Neural progenitor cell (in vitro differentiated cells): ENCODE data around the gene ASF1A. TPM values are rescaled to one million over a fixed set of nuclear protein-coding genes. Genes with fewer than 3 reads are reported as not detected.

Source experiments
- DNase-seq: peaks from one replicate; pipeline ENCODE4 v3.0.0-alpha.2; 2016; ENCODE audit warnings: low spot score
- H2AFZ ChIP-seq: fragments of 200-600 bp; sonication (generic); replicated peaks from 2 replicates; pipeline ENCODE4 v1.6.1; 2016; ENCODE audit warnings: antibody characterized with exemption
- H3F3A ChIP-seq: fragments of 200-600 bp; sonication (generic); 2 replicates; pipeline ENCODE4 v1.6.1; 2016; ENCODE audit warnings: antibody characterized with exemption, low read depth
- H3K27ac ChIP-seq: fragments of 200-600 bp; sonication (generic); 2 replicates; pipeline ENCODE4 v1.5.1; 2016; ENCODE audit warnings: mild to moderate bottlenecking
- H3K27me3 ChIP-seq: fragments of 200-600 bp; sonication (generic); 2 replicates; pipeline ENCODE4 v1.6.1; 2016; ENCODE audit warnings: mild to moderate bottlenecking, moderate library complexity
- H3K36me3 ChIP-seq: fragments of 200-600 bp; sonication (generic); 2 replicates; pipeline ENCODE4 v1.5.1; 2016
- H3K4me1 ChIP-seq: fragments of 200-600 bp; sonication (generic); 2 replicates; pipeline ENCODE4 v1.6.1; 2016; ENCODE audit warnings: mixed run types
- H3K4me2 ChIP-seq: fragments of 200-600 bp; sonication (generic); 2 replicates; pipeline ENCODE4 v1.6.1; 2016
- H3K4me3 ChIP-seq: fragments of 200-600 bp; sonication (generic); 2 replicates; pipeline ENCODE4 v1.5.1; 2016
- H3K79me2 ChIP-seq: fragments of 200-600 bp; sonication (generic); 2 replicates; pipeline ENCODE4 v1.6.1; 2016; ENCODE audit warnings: low read depth
- H3K9ac ChIP-seq: fragments of 200-600 bp; sonication (generic); 2 replicates; pipeline ENCODE4 v1.6.1; 2016
- H3K9me3 ChIP-seq: fragments of 200-600 bp; sonication (generic); 2 replicates; pipeline ENCODE4 v1.5.1; 2016; ENCODE audit warnings: low read depth
- H4K20me1 ChIP-seq: fragments of 200-600 bp; sonication (generic); 2 replicates; pipeline ENCODE4 v1.6.1; 2016; ENCODE audit warnings: low read depth
- H3K27ac Mint-ChIP-seq: 3 replicates; pipeline ENCODE4 v1.8.0; 2021; ENCODE audit warnings: mixed read lengths
- H3K27me3 Mint-ChIP-seq: 2 replicates; pipeline ENCODE4 v1.8.0; 2022; ENCODE audit warnings: low read depth, mild to moderate bottlenecking, inconsistent platforms, moderate library complexity, mixed read lengths; ENCODE audit not compliant: insufficient read depth
- H3K36me3 Mint-ChIP-seq: 3 replicates; pipeline ENCODE4 v1.8.0; 2021; ENCODE audit warnings: mixed read lengths
- H3K4me1 Mint-ChIP-seq: 3 replicates; pipeline ENCODE4 v1.8.0; 2021; ENCODE audit warnings: mixed read lengths
- H3K4me3 Mint-ChIP-seq: 3 replicates; pipeline ENCODE4 v1.8.0; 2021; ENCODE audit warnings: mild to moderate bottlenecking, moderate library complexity, mixed read lengths
- H3K9me3 Mint-ChIP-seq: 3 replicates; pipeline ENCODE4 v1.8.0; 2020; ENCODE audit warnings: mixed read lengths
- EZH2 ChIP-seq: fragments of 200-600 bp; sonication (generic); IDR thresholded peaks from 2 replicates; pipeline ENCODE4 v1.6.1; 2017; ENCODE audit warnings: antibody characterized with exemption, mild to moderate bottlenecking, moderate library complexity
- EZH2phosphoT487 ChIP-seq: fragments of 200-600 bp; sonication (generic); IDR thresholded peaks from 2 replicates; pipeline ENCODE4 v1.6.1; 2017; ENCODE audit warnings: antibody characterized with exemption
- total RNA-seq: library from RNA; depleted of rRNA; stranded (reverse); fragments of >200 nt; gene quantifications from 2 replicates; pipeline ENCODE4 v1.2.3, GENCODE V29; 2015; ENCODE audit warnings: low replicate concordance
- TF ChIP-seq, protein P1 (sequence below): fragments of 200-600 bp; sonication (generic); IDR thresholded peaks from 2 replicates; pipeline ENCODE4 v1.5.1; 2017; ENCODE audit warnings: antibody characterized with exemption, mild to moderate bottlenecking

The ASF1A gene
- total RNA-seq, 1 donor from 2014 or later, result 54.8 TPM

DNA sequence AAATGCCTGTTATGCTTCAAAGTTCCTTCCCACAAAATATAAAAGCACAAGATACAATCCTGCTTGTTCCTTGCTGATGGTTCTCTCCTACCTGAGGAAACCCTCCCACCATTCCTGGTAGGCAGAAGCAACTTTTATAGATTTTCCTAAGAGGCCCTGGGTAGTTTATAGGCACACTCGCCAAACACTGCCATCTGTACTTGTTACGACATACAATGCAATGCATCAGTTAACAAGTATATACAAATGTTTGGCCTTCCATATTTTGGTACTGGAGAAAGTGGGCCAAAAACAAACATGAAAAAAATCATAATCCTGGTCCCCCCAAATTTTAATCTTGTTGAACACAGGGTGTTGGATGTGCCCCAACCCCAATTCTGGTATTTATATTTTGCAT lies 24.4 kb downstream of the ASF1A start:
- no peaks in the 10 kb centered on the region for H3K9me3 Mint-ChIP-seq
- Histone ChIP-seq H3K9me3 (no peaks in the 10 kb centered on the region), H3K79me2 (no peaks in the 10 kb centered on the region), H3K4me1 (no peaks in the 10 kb centered on the region), H3F3A (no peaks in the 10 kb centered on the region), H3K27me3 (no peaks in the 10 kb centered on the region), H3K27ac (no peak overlapping the region), H3K9ac (no peak overlapping the region), H4K20me1 (no peaks in the 10 kb centered on the region), H2AFZ (no peak overlapping the region), H3K4me3 (no peak overlapping the region), H3K36me3 (no peaks in the 10 kb centered on the region), H3K4me2 (no peak overlapping the region)
- H3K27ac Mint-ChIP-seq, result no peak overlapping the region
- H3K4me3 Mint-ChIP-seq, result no peak overlapping the region
- no peaks in the 10 kb centered on the region for H3K4me1 Mint-ChIP-seq
- H3K36me3 Mint-ChIP-seq, result peaks cover 34% of the 10 kb centered on the region
- TF ChIP-seq EZH2 (no peak), EZH2phosphoT487 (no peak)
- TF ChIP-seq, protein P1, sequence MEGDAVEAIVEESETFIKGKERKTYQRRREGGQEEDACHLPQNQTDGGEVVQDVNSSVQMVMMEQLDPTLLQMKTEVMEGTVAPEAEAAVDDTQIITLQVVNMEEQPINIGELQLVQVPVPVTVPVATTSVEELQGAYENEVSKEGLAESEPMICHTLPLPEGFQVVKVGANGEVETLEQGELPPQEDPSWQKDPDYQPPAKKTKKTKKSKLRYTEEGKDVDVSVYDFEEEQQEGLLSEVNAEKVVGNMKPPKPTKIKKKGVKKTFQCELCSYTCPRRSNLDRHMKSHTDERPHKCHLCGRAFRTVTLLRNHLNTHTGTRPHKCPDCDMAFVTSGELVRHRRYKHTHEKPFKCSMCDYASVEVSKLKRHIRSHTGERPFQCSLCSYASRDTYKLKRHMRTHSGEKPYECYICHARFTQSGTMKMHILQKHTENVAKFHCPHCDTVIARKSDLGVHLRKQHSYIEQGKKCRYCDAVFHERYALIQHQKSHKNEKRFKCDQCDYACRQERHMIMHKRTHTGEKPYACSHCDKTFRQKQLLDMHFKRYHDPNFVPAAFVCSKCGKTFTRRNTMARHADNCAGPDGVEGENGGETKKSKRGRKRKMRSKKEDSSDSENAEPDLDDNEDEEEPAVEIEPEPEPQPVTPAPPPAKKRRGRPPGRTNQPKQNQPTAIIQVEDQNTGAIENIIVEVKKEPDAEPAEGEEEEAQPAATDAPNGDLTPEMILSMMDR, result no peak
- H3K27me3 Mint-ChIP-seq, result no peaks in the 10 kb centered on the region
- no peak for DNase-seq

DNA sequence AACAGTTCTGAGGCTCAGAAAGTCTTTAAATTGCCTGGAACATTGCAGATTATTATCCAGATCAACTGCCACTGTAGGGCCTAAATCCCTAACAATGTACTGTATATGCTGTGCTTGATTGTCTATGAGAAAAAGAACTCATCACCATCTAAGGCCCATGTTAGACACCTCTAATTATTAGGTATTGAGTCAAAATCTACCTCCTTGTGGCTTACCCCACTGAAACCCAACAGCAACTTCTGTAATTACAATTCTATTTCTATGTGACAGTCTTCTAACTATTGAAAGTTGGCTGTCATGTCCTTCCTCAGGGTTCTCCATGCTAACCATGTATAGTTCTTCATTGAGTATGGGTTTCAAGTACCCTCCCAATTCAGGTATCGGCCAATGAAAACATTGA lies 27.1 kb downstream of the ASF1A start:
- no peak overlapping the region for H3K27ac ChIP-seq
- no peak for DNase-seq
- no peak overlapping the region for H3K4me3 ChIP-seq
- H3K27me3 Mint-ChIP-seq, result no peaks in the 10 kb centered on the region
- H3F3A ChIP-seq, result no peaks in the 10 kb centered on the region
- no peaks in the 10 kb centered on the region for H3K9me3 ChIP-seq
- H3K4me1 Mint-ChIP-seq, result no peaks in the 10 kb centered on the region
- TF ChIP-seq EZH2, result no peak
- TF ChIP-seq, protein P1, result no peak
- TF ChIP-seq EZH2phosphoT487, result no peak
- H3K27ac Mint-ChIP-seq, result no peak overlapping the region
- peaks cover 2% of the 10 kb centered on the region for H3K36me3 ChIP-seq
- no peaks in the 10 kb centered on the region for H4K20me1 ChIP-seq
- H2AFZ ChIP-seq, result no peak overlapping the region
- H3K36me3 Mint-ChIP-seq, result peaks cover 38% of the 10 kb centered on the region
- no peaks in the 10 kb centered on the region for H3K9me3 Mint-ChIP-seq
- no peaks in the 10 kb centered on the region for H3K4me1 ChIP-seq
- H3K27me3 ChIP-seq, result no peaks in the 10 kb centered on the region
- no peak overlapping the region for H3K4me2 ChIP-seq
- H3K9ac ChIP-seq, result no peak overlapping the region
- H3K4me3 Mint-ChIP-seq, result no peak overlapping the region
- H3K79me2 ChIP-seq, result no peaks in the 10 kb centered on the region

GRCh38 chr6:118923035-118923434 lies 29.1 kb downstream of the ASF1A start:
- Histone ChIP-seq H3K4me2 (no peak overlapping the region), H3K9me3 (no peaks in the 10 kb centered on the region), H3F3A (no peaks in the 10 kb centered on the region), H2AFZ (no peak overlapping the region), H3K9ac (no peak overlapping the region), H3K4me1 (no peaks in the 10 kb centered on the region), H3K27ac (no peak overlapping the region), H3K79me2 (no peaks in the 10 kb centered on the region), H3K36me3 (peaks cover 7% of the 10 kb centered on the region), H3K4me3 (no peak overlapping the region), H3K27me3 (no peaks in the 10 kb centered on the region), H4K20me1 (no peaks in the 10 kb centered on the region)
- Mint-ChIP-seq H3K27ac (no peak overlapping the region), H3K9me3 (no peaks in the 10 kb centered on the region), H3K36me3 (peaks cover 41% of the 10 kb centered on the region), H3K4me3 (no peak overlapping the region), H3K4me1 (no peaks in the 10 kb centered on the region), H3K27me3 (no peaks in the 10 kb centered on the region)
- TF ChIP-seq EZH2phosphoT487 (no peak), EZH2 (no peak)
- TF ChIP-seq, protein P1, result no peak
- DNase-seq, result no peak
